Neuronal stem cell (in vitro differentiated cells): ENCODE results near the gene ZNF236.
A peak's percentile ranks its signal among the peaks of the same experiment; 100 is the strongest.

Experiments
- DNase-seq: peaks from one replicate; pipeline ENCODE4 v3.0.0-alpha.2; 2013; ENCODE audit warnings: low spot score
- H2AFZ ChIP-seq: one replicate; pipeline ENCODE4 v1.6.1; 2013; ENCODE audit warnings: mild to moderate bottlenecking, low read length, inconsistent platforms
- H2AK5ac ChIP-seq: 2 replicates; pipeline ENCODE4 v1.6.1; 2013; ENCODE audit warnings: low read depth, mild to moderate bottlenecking, inconsistent platforms, low read length, moderate library complexity, mixed read lengths
- H2BK120ac ChIP-seq: 2 replicates; pipeline ENCODE4 v1.6.1; 2013; ENCODE audit warnings: low read depth, mild to moderate bottlenecking, inconsistent platforms, low read length, moderate library complexity, mixed read lengths
- H2BK12ac ChIP-seq: one replicate; pipeline ENCODE4 v1.6.1; 2013; ENCODE audit warnings: low read length, inconsistent platforms
- H2BK15ac ChIP-seq: 2 replicates; pipeline ENCODE4 v1.6.1; 2013; ENCODE audit warnings: mild to moderate bottlenecking, low read length, inconsistent platforms, mixed read lengths
- H2BK5ac ChIP-seq: one replicate; pipeline ENCODE4 v1.6.1; 2013; ENCODE audit warnings: inconsistent platforms, mild to moderate bottlenecking, low read length, moderate library complexity
- H3K14ac ChIP-seq: one replicate; pipeline ENCODE4 v1.6.1; 2013; ENCODE audit warnings: low read length, inconsistent platforms
- H3K18ac ChIP-seq: 2 replicates; pipeline ENCODE4 v1.6.1; 2013; ENCODE audit warnings: low read length, inconsistent platforms
- H3K23ac ChIP-seq: 2 replicates; pipeline ENCODE4 v1.6.1; 2013; ENCODE audit warnings: low read depth, mild to moderate bottlenecking, mixed read lengths, low read length, inconsistent platforms; ENCODE audit not compliant: poor library complexity
- H3K27ac ChIP-seq: replicated peaks from 3 replicates; pipeline ENCODE4 v1.5.1; 2013; ENCODE audit warnings: low read length, inconsistent platforms
- H3K27me3 ChIP-seq, 3 experiments: 2 replicates each; pipeline ENCODE4 v1.6.1; 2013; ENCODE audit warnings: low read length in 3 of 3, mild to moderate bottlenecking in 2 of 3, inconsistent platforms in 1 of 3, low read depth in 1 of 3, mixed read lengths in 1 of 3, moderate library complexity in 1 of 3; ENCODE audit not compliant: control insufficient read depth in 3 of 3, insufficient read depth in 3 of 3
- H3K36me3 ChIP-seq, 2 donors: replicated peaks in 1 of 2; 2 replicates each; pipeline ENCODE4 v1.6.1; 2013; ENCODE audit warnings: low read length in 2 of 2; ENCODE audit not compliant: control insufficient read depth in 2 of 2, insufficient read depth in 2 of 2
- H3K4ac ChIP-seq: 2 replicates; pipeline ENCODE4 v1.6.1; 2013; ENCODE audit warnings: inconsistent platforms, mild to moderate bottlenecking, low read length, moderate library complexity
- H3K4me1 ChIP-seq, 2 donors: 1 replicate in 1 of 2; 2 replicates in 1 of 2; pipeline ENCODE4 v1.6.1; 2013; ENCODE audit warnings: low read length in 2 of 2, low read depth in 1 of 2; ENCODE audit not compliant: control insufficient read depth in 2 of 2, insufficient read depth in 1 of 2
- H3K4me2 ChIP-seq: one replicate; pipeline ENCODE4 v1.6.1; 2013; ENCODE audit warnings: mild to moderate bottlenecking, low read length, inconsistent platforms; ENCODE audit not compliant: insufficient read depth, poor library complexity, severe bottlenecking
- H3K4me3 ChIP-seq, 2 donors: 2 replicates each; pipeline ENCODE4 v1.5.1; 2013; ENCODE audit warnings: low read length in 2 of 2, mild to moderate bottlenecking in 2 of 2, inconsistent platforms in 1 of 2, moderate library complexity in 1 of 2
- H3K79me1 ChIP-seq: one replicate; pipeline ENCODE4 v1.6.1; 2013; ENCODE audit warnings: low read depth, mild to moderate bottlenecking, inconsistent platforms, low read length, moderate library complexity
- H3K9ac ChIP-seq: one replicate; pipeline ENCODE4 v1.6.1; 2013; ENCODE audit warnings: mild to moderate bottlenecking, low read depth, low read length, inconsistent platforms; ENCODE audit not compliant: poor library complexity
- H3K9me3 ChIP-seq, 2 donors: replicated peaks in 1 of 2; 2 replicates each; pipeline versions ENCODE3 to v1.6.1; 2013; ENCODE audit warnings: low read length in 2 of 2, mild to moderate bottlenecking in 2 of 2, inconsistent platforms in 1 of 2, low read depth in 1 of 2, mixed read lengths in 1 of 2, moderate library complexity in 1 of 2; ENCODE audit not compliant: control insufficient read depth in 2 of 2, insufficient read depth in 1 of 2
- H4K8ac ChIP-seq: one replicate; pipeline ENCODE4 v1.6.1; 2013; ENCODE audit warnings: low read depth, mild to moderate bottlenecking, inconsistent platforms, low read length, moderate library complexity
- H4K91ac ChIP-seq: one replicate; pipeline ENCODE4 v1.6.1; 2013; ENCODE audit warnings: low read length, low read depth, mild to moderate bottlenecking, inconsistent platforms; ENCODE audit not compliant: poor library complexity
- WGBS, 2 donors: extraction: QIAGEN DNeasy Blood & Tissue Kit; methylation state at CpG; one replicate each; pipeline ENCODE4 v1.1.7; 2013; ENCODE audit warnings: missing lambda C conversion rate in 2 of 2, mixed read lengths in 1 of 2; ENCODE audit not compliant: insufficient read length in 2 of 2, insufficient replicate concordance in 1 of 2; ENCODE audit errors: extremely low coverage in 2 of 2; 5-methylcytosine and 5-hydroxymethylcytosine counted together

ZNF236 gene

DNA sequence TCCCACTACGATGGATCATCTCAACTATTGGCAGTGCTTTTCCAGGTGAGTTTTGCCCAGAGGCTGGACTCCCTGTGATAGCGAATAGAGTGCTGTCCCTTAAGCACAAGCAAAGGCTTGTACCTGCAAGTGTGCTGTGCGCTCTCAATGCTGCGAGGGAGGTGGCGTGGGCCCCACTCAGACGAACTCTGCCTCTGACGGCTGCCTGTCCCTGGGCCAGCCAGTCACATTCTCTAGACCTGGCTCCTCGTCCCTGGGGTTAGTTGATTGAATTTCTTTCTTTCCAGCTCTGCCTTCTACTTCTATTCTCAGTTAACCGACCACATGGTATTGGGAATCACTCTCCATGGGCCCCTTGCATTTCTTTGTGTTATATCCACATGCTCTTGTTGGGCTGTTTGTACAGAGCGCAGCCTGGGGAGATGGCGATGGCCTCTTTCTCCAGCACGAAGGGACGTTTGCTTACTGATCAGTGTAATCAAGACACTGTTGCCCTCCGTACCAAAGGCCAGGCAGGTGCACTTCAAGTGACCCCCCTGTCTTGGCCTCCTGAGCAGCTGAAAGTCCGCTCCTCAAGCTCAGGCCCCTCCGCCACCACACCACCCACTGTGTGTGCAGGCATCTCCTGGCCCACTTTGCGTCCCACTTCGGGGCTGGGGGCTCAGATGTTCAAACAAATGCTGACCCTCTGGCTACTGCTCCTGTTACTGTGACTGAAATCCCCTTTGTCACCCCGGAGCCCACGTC, 151.3 kb downstream of the ZNF236 start:
- Histone ChIP-seq H3K9ac (no peak overlapping the region), H2BK120ac (no peak overlapping the region), H3K79me1 (no peaks in the 10 kb centered on the region), H3K9me3 (peaks cover 0 to 2% of the 10 kb centered on the region in 2 donors), H2BK5ac (no peak overlapping the region), H3K18ac (peak overlapping the region; percentile 4), H3K14ac (no peak overlapping the region), H4K91ac (no peak overlapping the region), H2BK15ac (no peak overlapping the region), H3K27ac (no peak overlapping the region), H4K8ac (no peak overlapping the region), H2AFZ (no peak overlapping the region), H3K23ac (no peak overlapping the region), H3K4me2 (no peak overlapping the region), H2BK12ac (no peak overlapping the region), H3K36me3 (peaks cover 1 to 17% of the 10 kb centered on the region in 2 donors), H3K4me3 (no peak overlapping the region), H3K4me1 (peaks cover 6 to 12% of the 10 kb centered on the region in 2 donors), H2AK5ac (no peak overlapping the region), H3K27me3 (peaks cover 0 to 2% (median 0%) of the 10 kb centered on the region in 3 experiments), H3K4ac (no peak overlapping the region)
- WGBS, 2 donors: no CpG with 5 or more reads among the region's 20 CpGs
- DNase-seq: no peak

DNA sequence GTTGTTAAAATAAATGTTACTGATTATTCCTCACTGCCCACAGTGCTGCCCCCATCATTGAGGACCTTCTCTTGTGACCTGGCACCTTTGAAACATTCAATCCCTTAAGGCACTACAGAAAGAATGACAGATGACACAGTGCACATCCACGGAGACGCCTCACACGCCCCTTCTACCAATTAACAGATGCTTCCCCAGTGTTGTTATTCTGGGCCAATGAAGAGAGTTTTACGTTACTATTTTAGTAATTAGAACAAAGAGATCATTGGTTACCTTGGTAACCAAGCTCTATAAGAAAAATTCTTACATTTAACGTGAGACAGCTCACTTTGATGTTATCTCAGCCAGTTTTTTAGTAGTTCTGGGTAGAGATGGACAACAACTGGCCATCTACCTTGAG, 152.0 kb downstream of the ZNF236 start:
- Histone ChIP-seq H3K23ac (no peak overlapping the region), H2BK15ac (no peak overlapping the region), H3K4me1 (peaks cover 6 to 12% of the 10 kb centered on the region in 2 donors), H3K36me3 (peaks cover 0 to 10% of the 10 kb centered on the region in 2 donors), H3K4me2 (no peak overlapping the region), H3K9me3 (peaks cover 0 to 2% of the 10 kb centered on the region in 2 donors), H2AK5ac (no peak overlapping the region), H3K9ac (no peak overlapping the region), H3K14ac (no peak overlapping the region), H3K27me3 (peaks cover 0 to 2% (median 0%) of the 10 kb centered on the region in 3 experiments), H3K4ac (no peak overlapping the region), H3K18ac (no peak overlapping the region), H2AFZ (no peak overlapping the region), H2BK5ac (no peak overlapping the region), H4K91ac (no peak overlapping the region), H2BK12ac (no peak overlapping the region), H2BK120ac (no peak overlapping the region), H3K79me1 (no peaks in the 10 kb centered on the region), H3K27ac (no peak overlapping the region), H4K8ac (no peak overlapping the region), H3K4me3 (no peak overlapping the region)
- DNase-seq: no peak
- WGBS, 2 donors: no CpG with 5 or more reads among the region's 5 CpGs

DNA sequence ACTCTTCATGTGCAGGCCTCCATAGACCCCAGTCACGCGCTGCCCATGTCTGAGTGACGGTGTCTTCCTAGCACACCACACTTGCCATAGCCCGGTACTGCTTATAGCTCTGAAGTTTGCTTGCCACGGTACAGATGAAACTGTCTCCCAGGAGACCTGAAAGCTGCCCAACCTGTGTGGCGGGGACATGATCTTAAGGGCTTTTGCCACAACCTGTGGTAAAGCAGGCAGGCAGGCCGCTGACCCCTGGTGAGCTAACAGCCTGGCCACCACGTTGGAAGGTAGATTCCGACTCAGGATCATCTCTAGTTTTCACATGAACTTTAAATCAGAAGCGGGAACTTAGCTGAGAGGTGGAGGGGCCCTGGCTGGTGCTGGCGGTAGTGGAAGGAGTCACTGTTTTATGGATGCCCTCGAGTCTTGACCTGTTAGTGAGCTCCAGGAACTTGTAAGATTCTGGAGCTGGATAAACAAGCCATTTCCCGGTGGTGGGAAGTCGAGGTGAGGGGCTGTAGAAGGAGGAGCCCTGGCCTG, 153.3 kb downstream of the ZNF236 start:
- Histone ChIP-seq H3K4me3 (no peak overlapping the region), H3K14ac (no peak overlapping the region), H2BK15ac (no peak overlapping the region), H2AK5ac (no peak overlapping the region), H3K9me3 (peaks cover 0 to 2% of the 10 kb centered on the region in 2 donors), H3K9ac (no peak overlapping the region), H3K18ac (no peak overlapping the region), H2BK12ac (no peak overlapping the region), H3K79me1 (no peaks in the 10 kb centered on the region), H3K4ac (no peak overlapping the region), H4K91ac (no peak overlapping the region), H3K27me3 (peaks cover 0 to 2% (median 0%) of the 10 kb centered on the region in 3 experiments), H2BK5ac (no peak overlapping the region), H3K36me3 (peaks cover 0 to 10% of the 10 kb centered on the region in 2 donors), H3K4me2 (no peak overlapping the region), H3K4me1 (peaks cover 6 to 16% of the 10 kb centered on the region in 2 donors), H4K8ac (no peak overlapping the region), H3K27ac (no peak overlapping the region), H2BK120ac (no peak overlapping the region), H2AFZ (no peak overlapping the region), H3K23ac (no peak overlapping the region)
- WGBS, 2 donors: no CpG with 5 or more reads among the region's 14 CpGs
- DNase-seq: no peak

DNA sequence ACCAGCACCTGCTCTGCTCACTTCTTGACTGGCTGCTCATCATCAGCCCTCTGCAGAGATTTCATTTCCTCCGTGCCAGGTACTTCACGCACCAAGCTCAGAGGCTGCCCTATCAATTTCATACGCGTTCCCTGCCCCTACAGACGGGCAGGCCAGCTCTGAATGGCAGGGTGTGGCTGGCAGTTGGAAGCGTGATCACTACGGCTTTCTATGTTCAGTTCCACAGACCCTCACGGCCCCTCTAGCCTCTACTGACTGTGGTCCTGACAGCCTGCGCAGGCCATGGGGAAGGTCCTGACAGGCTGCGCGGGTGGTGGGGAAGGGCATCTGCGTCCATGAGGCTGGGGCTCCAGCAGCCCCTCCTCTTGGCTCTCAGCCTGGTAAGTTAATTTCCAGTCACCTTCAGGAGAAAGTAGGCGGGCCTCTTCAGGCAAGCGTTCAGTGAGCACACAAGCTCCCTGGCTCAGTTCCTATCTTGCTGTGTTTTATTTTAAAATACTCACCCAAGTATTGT, 154.8 kb downstream of the ZNF236 start:
- no peak overlapping the region for H3K23ac ChIP-seq
- no CpG with 5 or more reads among the region's 14 CpGs for WGBS, 2 donors
- peaks cover 0 to 18% of the 10 kb centered on the region in 2 donors for H3K4me1 ChIP-seq
- no peak overlapping the region for H3K9ac ChIP-seq
- no peaks in the 10 kb centered on the region for H3K79me1 ChIP-seq
- no peak overlapping the region for H2AK5ac ChIP-seq
- no peak overlapping the region for H2BK15ac ChIP-seq
- H2BK5ac ChIP-seq: no peak overlapping the region
- no peak overlapping the region for H3K4me3 ChIP-seq
- H2BK12ac ChIP-seq: no peak overlapping the region
- H4K91ac ChIP-seq: no peak overlapping the region
- peak overlapping the region; percentile 20 for H3K18ac ChIP-seq
- H2AFZ ChIP-seq: no peak overlapping the region
- H3K36me3 ChIP-seq: peaks cover 0 to 10% of the 10 kb centered on the region in 2 donors
- DNase-seq: no peak
- no peak overlapping the region for H4K8ac ChIP-seq
- no peak overlapping the region for H3K4me2 ChIP-seq
- peaks cover 0 to 2% of the 10 kb centered on the region in 2 donors for H3K9me3 ChIP-seq
- H3K27me3 ChIP-seq: peaks cover 0 to 1% (median 0%) of the 10 kb centered on the region in 3 experiments
- H3K14ac ChIP-seq: no peak overlapping the region
- no peak overlapping the region for H3K27ac ChIP-seq
- H3K4ac ChIP-seq: no peak overlapping the region
- H2BK120ac ChIP-seq: no peak overlapping the region
